Bone marrow (tissue), 2 donors: Measurements from ENCODE around the gene SLIT3.

Source experiments
- DNase-seq, 2 donors: peaks; one replicate each; lab custom pipeline; 2025; lab: John Stamatoyannopoulos, UW

SLIT3 gene

DNA sequence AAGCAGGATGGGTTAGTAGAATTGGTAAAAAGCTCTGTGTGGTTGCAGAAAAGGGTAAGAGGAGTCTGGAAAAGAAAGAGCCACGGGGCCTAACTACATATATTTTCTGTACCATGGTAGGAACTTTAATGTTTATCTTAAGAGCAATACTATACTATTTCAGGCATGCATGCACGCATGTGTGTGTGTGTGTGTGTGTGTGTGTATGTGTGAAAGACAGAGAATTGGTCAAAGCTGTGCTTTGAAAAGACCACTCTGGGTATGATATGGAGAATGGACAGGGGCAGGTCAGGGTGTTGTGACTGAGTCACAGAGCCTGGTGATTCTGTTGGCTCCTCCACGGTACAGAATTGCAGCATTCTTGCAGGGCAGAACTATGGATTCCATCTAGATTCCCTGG lies 339.3 kb downstream of the SLIT3 start:
- no peak for DNase-seq

GRCh38 chr5:168960497-168960896 lies 340.4 kb downstream of the SLIT3 start:
- no peak for DNase-seq

DNA sequence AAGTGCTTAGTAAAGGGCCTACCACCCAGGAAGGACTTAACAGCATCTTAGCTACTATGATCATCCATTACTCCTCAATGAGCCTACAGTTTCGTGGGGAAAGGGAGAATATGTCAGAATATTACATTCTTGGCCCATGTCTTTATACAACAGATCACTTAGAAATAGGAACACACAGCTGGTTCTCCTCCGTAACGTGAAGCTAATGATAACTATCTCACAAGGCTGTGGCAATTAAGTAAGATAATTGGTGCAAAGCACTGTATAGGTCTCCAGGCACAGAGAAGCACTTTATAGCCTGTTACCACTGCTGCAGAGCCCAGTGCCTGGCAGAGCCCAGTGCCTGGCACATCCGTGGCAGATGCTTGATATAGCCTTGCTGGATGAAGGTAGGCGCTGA lies 347.6 kb downstream of the SLIT3 start:
- DNase-seq: no peak

DNA sequence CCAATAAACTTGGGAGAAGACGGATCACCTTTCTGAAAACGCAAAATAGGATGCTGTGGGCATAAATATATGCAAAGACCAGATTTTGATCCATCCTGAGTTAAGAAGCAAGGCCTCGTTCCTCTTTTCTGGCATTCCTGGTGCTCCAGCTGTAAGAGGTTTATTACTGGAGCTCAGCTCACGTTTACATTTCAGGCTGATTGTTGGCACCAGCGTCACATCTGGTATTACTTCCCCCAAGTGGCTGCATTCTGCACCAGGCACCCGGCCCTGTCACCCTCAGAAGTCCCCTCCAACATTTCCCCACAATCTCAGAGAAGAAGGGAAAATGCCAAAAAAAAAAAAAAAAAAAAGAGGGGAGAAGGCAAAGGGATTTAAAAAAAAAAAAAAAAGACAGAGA lies 348.7 kb downstream of the SLIT3 start:
- DNase-seq: no peak

DNA sequence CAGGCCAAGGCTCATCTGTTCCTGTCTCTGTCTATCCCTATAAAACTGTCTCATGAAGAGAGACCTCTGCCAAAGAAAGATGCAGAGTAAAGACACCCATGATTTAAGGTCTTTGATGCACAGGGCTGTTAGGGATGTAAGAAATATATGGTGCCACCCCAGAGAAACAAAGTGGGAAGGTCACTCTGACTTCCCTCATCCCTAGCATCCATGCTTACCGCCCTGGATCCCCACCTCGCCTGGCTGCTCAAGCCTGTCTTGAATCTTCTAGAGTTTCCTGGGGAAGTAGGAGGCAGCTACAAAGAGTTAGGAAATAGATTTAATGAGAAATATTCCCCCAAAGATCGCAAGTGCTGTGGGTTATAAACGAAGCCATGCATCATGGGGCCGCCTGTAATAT lies 349.2 kb downstream of the SLIT3 start:
- DNase-seq: no peak

DNA sequence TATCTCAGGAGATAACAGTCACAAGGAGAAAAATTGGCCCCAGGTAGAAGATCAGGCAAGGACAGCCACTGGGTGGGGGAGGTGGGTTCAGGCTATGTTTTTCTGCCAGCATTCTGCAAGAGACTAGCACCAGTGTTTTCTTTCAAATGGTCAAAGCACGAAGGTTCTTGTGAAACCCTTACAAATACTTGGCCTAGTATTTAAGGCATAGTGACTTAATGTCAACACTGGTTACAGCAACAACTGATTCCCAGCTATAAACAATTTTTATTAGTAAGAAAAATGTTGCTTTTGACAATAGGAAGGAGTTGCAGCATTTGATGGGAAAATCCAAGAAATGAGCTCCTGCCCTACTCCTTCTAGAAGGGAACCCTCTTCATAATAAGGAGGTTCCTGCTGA lies 349.6 kb downstream of the SLIT3 start:
- no peak for DNase-seq

- no peak for DNase-seq
Observed at GRCh38 chr5:168950241-168950951, 350.5 kb downstream of the SLIT3 start.

DNA sequence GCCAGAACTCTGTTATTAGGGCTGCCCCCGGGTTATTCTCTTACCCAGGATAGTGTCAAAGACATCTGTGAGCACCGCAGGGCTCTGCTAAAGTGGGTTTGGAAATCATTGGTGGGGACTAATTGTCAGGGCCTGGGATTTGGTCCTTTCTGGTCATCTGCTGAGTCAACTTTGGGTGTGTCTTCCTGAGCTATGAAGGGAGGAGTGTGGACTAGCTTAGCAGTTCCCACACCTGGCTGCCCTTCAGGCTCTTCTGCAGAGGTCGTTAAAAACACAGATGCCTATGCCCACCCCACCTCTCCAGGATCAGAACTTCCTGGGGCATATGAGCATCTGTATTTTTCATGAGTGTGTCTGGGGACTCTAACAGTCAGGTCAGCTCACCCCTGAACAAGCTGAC lies 352.2 kb downstream of the SLIT3 start:
- no peak for DNase-seq

DNA sequence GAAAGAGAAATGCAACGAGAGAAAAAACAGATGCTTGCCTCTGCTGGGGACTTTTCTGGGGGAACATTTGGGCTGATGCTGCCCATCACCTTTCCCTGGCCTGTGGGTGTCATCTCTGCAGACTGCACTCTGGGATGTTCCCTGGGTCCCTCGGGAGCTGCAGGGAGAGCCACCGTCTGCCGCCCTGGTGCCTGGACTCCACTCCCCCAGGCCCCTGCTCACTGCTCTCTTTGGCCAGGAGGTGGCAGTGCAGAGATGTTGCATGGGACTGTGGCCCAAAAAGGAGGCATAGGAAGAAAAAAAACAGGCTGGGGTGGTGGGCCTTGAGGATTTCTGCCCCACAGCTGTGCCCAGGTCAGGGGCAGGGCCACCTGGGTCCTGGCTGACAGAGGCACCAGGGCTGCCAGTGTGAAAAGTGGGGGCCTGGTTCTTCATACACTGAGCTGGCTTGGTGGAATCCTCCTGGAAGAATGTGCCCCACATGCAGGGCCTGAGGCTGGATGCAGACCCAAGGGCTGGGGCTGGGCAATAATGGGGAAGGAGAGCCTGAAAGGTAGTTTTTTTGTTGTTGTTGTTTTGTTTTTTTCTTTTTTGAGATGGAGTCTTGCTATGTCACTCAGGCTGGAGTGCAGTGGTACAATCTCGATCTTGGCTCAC lies 353.6 kb downstream of the SLIT3 start:
- DNase-seq: no peak

GRCh38 chr5:168946363-168946762 lies 354.6 kb downstream of the SLIT3 start:
- DNase-seq: no peak

- no peak for DNase-seq
Observed at GRCh38 chr5:168944004-168944403, 356.9 kb downstream of the SLIT3 start.

GRCh38 chr5:168943091-168943884 lies 357.7 kb downstream of the SLIT3 start:
- DNase-seq: no peak

- DNase-seq: no peak
Observed at GRCh38 chr5:168941901-168942300, 359.0 kb downstream of the SLIT3 start.

DNA sequence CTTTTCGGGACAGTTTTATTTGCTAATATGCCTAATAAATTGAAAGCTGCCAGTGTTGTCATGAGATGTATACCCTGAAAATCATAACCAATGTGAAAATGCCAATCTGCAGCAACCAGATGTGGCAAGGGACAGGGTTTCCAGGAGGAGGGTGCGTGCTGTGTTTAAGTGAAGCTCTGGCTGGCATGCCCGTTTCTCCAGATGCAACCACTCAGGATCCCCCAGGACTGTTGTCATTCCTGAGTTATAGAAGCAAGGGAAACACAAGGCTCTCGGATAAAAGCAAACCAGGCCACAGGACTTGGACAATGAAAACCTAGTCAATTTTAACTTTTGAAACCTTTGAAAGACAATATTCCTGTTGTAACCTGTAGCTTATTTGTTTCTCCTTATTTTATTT lies 360.2 kb downstream of the SLIT3 start:
- DNase-seq: no peak

- no peak for DNase-seq
Observed at GRCh38 chr5:168939887-168940544, 360.9 kb downstream of the SLIT3 start.

DNA sequence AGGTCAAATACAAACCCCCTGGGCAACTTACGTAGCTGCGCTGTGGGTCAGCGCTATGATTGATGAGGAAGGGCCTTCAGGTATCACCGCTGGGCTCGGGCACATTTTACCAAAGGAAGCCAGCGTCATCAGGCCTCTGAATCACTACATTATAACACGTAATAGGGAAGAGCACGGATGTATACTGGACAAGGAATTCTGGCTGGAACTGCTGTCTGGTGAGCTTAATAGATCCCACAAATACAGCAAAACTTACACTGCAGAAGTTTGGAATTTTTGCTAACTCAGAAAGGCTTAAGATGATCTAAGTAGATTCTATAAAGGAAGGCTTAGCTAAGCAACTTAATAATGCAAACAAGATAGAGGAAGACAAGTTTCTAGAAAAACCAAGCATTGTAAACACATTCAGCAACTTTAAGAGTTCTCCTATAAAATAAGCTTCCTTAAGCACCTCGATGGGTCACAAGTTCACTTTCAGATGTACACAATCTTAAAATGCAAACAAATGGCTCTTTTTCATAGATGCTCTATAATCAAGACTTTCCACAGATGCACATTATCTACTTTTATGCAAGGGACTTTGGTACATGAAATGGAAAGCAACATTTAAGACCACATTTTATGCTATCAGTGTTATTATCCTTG lies 361.7 kb downstream of the SLIT3 start:
- no peak for DNase-seq

- no peak for DNase-seq
Observed at GRCh38 chr5:168936511-168936910, 364.4 kb downstream of the SLIT3 start.

DNA sequence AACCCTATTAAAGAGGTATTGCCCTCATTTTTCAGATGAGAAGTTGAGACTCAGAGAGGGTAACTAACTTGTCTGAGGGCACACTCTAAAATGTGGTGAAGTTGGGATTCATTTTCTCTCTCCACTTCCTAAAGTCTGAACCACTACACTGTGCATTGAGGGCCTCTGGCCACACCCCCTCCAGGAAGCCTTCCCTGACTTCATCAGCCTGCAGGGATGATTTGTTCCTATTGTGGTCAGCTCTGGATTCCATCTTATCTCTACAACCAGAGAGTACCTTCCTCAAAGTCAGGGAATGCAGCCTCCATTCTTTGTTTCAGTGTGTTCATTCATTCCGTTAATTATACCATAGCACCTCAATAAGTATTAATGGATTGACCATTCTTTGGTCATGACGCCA lies 365.8 kb downstream of the SLIT3 start:
- no peak for DNase-seq

- DNase-seq: no peak
Observed at GRCh38 chr5:168934169-168934568, 366.8 kb downstream of the SLIT3 start.

GRCh38 chr5:168932400-168933189 lies 368.3 kb downstream of the SLIT3 start:
- no peak for DNase-seq

- DNase-seq: no peak
Observed at GRCh38 chr5:168931638-168932345, 369.1 kb downstream of the SLIT3 start.
